Ovary (tissue), 9 donors: Measurements from ENCODE around the gene SOD3. TPM values are rescaled to one million over a fixed set of nuclear protein-coding genes. Genes with fewer than 3 reads are reported as not detected.

Experiments
- DNase-seq, 5 donors: peaks; one replicate each; pipeline ENCODE4 v3.0.0-alpha.2; 2019 to 2020
- H3K27ac ChIP-seq, 2 donors: fragments of 200-600 bp; one replicate each; pipeline versions ENCODE4 v1.5.1 to v1.8.0; 2019 to 2022
- H3K27me3 ChIP-seq: fragments of 200-600 bp; one replicate; pipeline ENCODE4 v1.8.0; 2022
- H3K36me3 ChIP-seq: fragments of 200-600 bp; sonication (generic); one replicate; pipeline ENCODE4 v1.5.1; 2019
- H3K4me1 ChIP-seq: one replicate; pipeline ENCODE4 v1.8.1; 2013; ENCODE audit warnings: mild to moderate bottlenecking, moderate library complexity; ENCODE audit not compliant: insufficient read depth
- H3K4me3 ChIP-seq: fragments of 200-600 bp; sonication (generic); one replicate; pipeline ENCODE4 v1.5.1; 2017
- H3K9me3 ChIP-seq, 2 donors: fragments of 200-600 bp in 1 of 2; sonication (generic) in 1 of 2; one replicate each; pipeline versions ENCODE4 v1.5.1 to v1.8.1; 2013 to 2019; ENCODE audit warnings: mild to moderate bottlenecking in 1 of 2, moderate library complexity in 1 of 2
- EP300 ChIP-seq: sonication (generic); formaldehyde crosslinking; IDR thresholded peaks from one replicate; pipeline ENCODE4 v1.6.1; 2017; ENCODE audit warnings: antibody characterized with exemption
- POLR2A ChIP-seq: fragments of 450-650 bp; IDR thresholded peaks from one replicate; pipeline ENCODE4 v1.6.1; 2017; ENCODE audit warnings: antibody characterized with exemption, mild to moderate bottlenecking, moderate library complexity
- WGBS, 3 donors: extraction: QIAGEN DNeasy Blood & Tissue Kit in 1 of 3; methylation state at CpG; one replicate each; pipeline versions ENCODE4 v1.1.5 to v1.1.7; 2013 to 2017; 5-methylcytosine and 5-hydroxymethylcytosine counted together
- intact Hi-C, 4 donors: fragments of 100-400 bp; cut with DNase I; formaldehyde crosslinking; loops; one replicate each; pipeline versions ENCODE4 v1.11.0 to v1.15.1; 2022 to 2023
- polyA plus RNA-seq, 2 donors: library from polyadenylated mRNA; stranded (reverse); fragments of 200-250 nt in 1 of 2; fragments of 350-450 nt in 1 of 2; fragmentation: Illumina TruSeq in 1 of 2; extraction: RNeasy Lipid Tissue Mini Kit (QIAGEN cat#74804) in 1 of 2; gene quantifications; one replicate each; pipeline ENCODE4 v1.2.3, GENCODE V29; 2013 to 2014
- total RNA-seq, 7 donors: library from RNA; depleted of rRNA in 2 of 7; stranded (reverse); fragments of >200 nt in 2 of 7; fragmentation: NEBNext Ultra II Directional in 3 of 7; extraction: Animal tissue kit (Norgen Biotek cat#: 25700) in 3 of 7; gene quantifications; one replicate each; pipeline versions ENCODE4 v1.1.0 to v1.2.4, GENCODE V29; 2016 to 2023
- TF ChIP-seq, protein P1 (sequence below), 3 donors: fragments of 450-650 bp in 2 of 3; fragments of 200-600 bp in 1 of 3; IDR thresholded peaks; one replicate each; pipeline versions ENCODE4 v1.5.1 to v1.8.0; 2016 to 2022; ENCODE audit warnings: antibody characterized with exemption in 3 of 3, mild to moderate bottlenecking in 1 of 3
- donor health status: DM: no; HTN: no; CAD: no; lungs with moderate emphysema.
- donor health status: DM: no; HTN: no; CAD: no.
- donor health status: Bipolar disorder and iron deficiency.
- donor health status: DM: yes; HTN: yes; CAD: no.
- donor health status: DM: no; HTN: no; CAD: no.
- donor health status: DM: yes; HTN: yes; CAD: no.

Gene SOD3
- total and polyA plus RNA-seq, 9 donors, result 15.3 to 92.3 (median 33.0) TPM

- no peak for DNase-seq
- Histone ChIP-seq H3K9me3 (no peaks in the 10 kb centered on the region), H3K27me3 (no peaks in the 10 kb centered on the region), H3K27ac (no peak overlapping the region), H3K36me3 (no peaks in the 10 kb centered on the region), H3K4me3 (no peak overlapping the region), H3K4me1 (peaks cover 4% of the 10 kb centered on the region)
- TF ChIP-seq POLR2A (no peak), EP300 (no peak)
- TF ChIP-seq, protein P1, sequence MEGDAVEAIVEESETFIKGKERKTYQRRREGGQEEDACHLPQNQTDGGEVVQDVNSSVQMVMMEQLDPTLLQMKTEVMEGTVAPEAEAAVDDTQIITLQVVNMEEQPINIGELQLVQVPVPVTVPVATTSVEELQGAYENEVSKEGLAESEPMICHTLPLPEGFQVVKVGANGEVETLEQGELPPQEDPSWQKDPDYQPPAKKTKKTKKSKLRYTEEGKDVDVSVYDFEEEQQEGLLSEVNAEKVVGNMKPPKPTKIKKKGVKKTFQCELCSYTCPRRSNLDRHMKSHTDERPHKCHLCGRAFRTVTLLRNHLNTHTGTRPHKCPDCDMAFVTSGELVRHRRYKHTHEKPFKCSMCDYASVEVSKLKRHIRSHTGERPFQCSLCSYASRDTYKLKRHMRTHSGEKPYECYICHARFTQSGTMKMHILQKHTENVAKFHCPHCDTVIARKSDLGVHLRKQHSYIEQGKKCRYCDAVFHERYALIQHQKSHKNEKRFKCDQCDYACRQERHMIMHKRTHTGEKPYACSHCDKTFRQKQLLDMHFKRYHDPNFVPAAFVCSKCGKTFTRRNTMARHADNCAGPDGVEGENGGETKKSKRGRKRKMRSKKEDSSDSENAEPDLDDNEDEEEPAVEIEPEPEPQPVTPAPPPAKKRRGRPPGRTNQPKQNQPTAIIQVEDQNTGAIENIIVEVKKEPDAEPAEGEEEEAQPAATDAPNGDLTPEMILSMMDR (IDR thresholded peaks at IDR 0.05), result no peak
- WGBS, 3 donors, result 83 to 94% (median 87%) methylated on average over 5 of the region's 5 CpGs
- intact Hi-C loops, result no loop called here
These were observed 9.7 kb downstream of the SOD3 start for GRCh38 chr4:24805067-24805466.

GRCh38 chr4:24805566-24805965 is 10.2 kb downstream of the SOD3 start:
- no peak for DNase-seq
- Histone ChIP-seq H3K27me3 (no peaks in the 10 kb centered on the region), H3K9me3 (no peaks in the 10 kb centered on the region), H3K4me1 (peaks cover 2% of the 10 kb centered on the region), H3K36me3 (no peaks in the 10 kb centered on the region), H3K27ac (no peak overlapping the region), H3K4me3 (no peak overlapping the region)
- TF ChIP-seq POLR2A, result no peak
- TF ChIP-seq, protein P1 (IDR thresholded peaks at IDR 0.05), result no peak
- TF ChIP-seq EP300, result no peak
- WGBS, 3 donors, result 77 to 83% (median 83%) methylated on average over 6 of the region's 6 CpGs
- intact Hi-C loops, result no loop called here

DNA sequence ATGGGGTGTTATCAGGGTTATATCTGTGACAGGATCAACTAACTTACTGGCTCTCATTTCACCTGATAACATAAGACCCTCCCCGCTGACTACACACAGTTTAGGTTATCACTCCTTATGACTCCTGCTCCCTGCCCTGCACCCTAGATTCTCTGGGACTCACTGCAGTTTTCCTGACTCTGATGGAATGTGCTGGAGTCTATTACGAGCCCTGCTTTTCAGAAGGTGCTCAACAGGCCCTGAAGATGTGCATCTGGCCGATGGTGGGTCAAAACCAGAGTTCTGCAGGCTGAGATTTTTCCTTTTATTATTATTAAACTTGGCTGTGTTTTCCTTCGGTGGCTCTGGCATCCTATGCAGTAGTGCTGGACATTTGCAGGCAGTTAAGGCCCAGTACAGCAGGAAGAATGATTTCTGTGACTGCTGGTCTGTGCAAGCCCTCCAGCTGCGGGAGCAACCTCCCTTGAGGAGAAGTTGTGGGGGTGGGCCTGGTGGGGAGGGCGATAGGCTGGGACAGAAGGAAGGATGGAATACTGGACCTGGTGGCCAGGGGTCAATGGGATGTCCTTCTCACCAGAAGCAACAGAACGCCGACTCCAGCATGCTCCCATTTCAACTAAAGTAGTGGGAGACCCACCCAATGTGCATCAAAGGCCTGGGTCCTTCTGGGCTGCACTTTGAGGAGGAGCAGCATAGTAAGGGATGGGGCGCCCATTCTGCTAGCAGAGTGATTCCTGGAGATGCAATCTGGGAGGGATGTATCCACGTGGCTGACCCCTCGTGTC is 11.0 kb downstream of the SOD3 start:
- Histone ChIP-seq H3K27me3 (no peaks in the 10 kb centered on the region), H3K9me3 (no peaks in the 10 kb centered on the region), H3K36me3 (no peaks in the 10 kb centered on the region), H3K27ac (no peak overlapping the region), H3K4me3 (no peak overlapping the region), H3K4me1 (no peaks in the 10 kb centered on the region)
- intact Hi-C loops, result no loop called here
- TF ChIP-seq, protein P1 (IDR thresholded peaks at IDR 0.05), result no peak
- TF ChIP-seq EP300 (no peak), POLR2A (no peak)
- WGBS, 3 donors, result 88 to 92% (median 91%) methylated on average over 11 of the region's 11 CpGs
- DNase-seq, result no peak

- no peak for DNase-seq
- WGBS, 3 donors, result 63 to 67% (median 66%) methylated on average over 5 of the region's 5 CpGs
- H3K27ac ChIP-seq, result no peak overlapping the region
These were observed 12.2 kb downstream of the SOD3 start for GRCh38 chr4:24807611-24808010.

More at GRCh38 chr4:24807611-24808010, 12.2 kb downstream of the SOD3 start:
- H3K9me3 ChIP-seq, result no peaks in the 10 kb centered on the region
- no peaks in the 10 kb centered on the region for H3K27me3 ChIP-seq
- intact Hi-C loops, result no loop called here
- no peaks in the 10 kb centered on the region for H3K36me3 ChIP-seq
- H3K4me3 ChIP-seq, result no peak overlapping the region
- TF ChIP-seq POLR2A (no peak), EP300 (no peak)
- TF ChIP-seq, protein P1 (IDR thresholded peaks at IDR 0.05), result no peak
- no peaks in the 10 kb centered on the region for H3K4me1 ChIP-seq
